WTC11 (cell line): Measurements from ENCODE around the gene NAA16.

Experiments used
- ATF3 ChIP-seq: sonication (generic); formaldehyde crosslinking; conservative IDR thresholded peaks from 2 replicates; pipeline ENCODE4 v1.8.1; 2022; ENCODE audit warnings: mild to moderate bottlenecking, missing genetic modification reagents
- TF ChIP-seq, protein P1 (sequence below): sonication (generic); formaldehyde crosslinking; IDR thresholded peaks from 2 replicates; pipeline ENCODE4 v1.8.0; 2023; ENCODE audit warnings: missing genetic modification reagents, mild to moderate bottlenecking, borderline replicate concordance

DNA sequence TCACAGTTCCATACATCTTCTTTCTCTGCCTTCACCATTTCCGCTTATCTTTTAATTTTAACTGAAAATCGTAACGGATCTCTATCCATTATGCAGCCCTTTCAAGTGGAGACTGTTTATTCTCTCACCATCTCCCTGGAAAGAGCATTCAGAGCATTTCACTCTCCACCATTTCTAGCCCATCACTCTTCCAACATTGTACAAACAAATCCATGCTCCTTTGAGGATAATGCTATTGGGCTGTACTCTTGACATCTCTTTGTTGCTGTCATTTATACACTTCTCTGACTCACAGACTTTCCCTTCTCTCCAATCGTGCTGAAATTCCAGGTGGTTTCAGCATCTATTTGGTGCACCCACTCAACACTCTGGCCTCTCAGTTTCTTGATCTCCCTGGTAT lies 71.4 kb downstream of the NAA16 start:
- TF ChIP-seq ATF3 (CRISPR knock-in tag): no peak
- TF ChIP-seq, protein P1, sequence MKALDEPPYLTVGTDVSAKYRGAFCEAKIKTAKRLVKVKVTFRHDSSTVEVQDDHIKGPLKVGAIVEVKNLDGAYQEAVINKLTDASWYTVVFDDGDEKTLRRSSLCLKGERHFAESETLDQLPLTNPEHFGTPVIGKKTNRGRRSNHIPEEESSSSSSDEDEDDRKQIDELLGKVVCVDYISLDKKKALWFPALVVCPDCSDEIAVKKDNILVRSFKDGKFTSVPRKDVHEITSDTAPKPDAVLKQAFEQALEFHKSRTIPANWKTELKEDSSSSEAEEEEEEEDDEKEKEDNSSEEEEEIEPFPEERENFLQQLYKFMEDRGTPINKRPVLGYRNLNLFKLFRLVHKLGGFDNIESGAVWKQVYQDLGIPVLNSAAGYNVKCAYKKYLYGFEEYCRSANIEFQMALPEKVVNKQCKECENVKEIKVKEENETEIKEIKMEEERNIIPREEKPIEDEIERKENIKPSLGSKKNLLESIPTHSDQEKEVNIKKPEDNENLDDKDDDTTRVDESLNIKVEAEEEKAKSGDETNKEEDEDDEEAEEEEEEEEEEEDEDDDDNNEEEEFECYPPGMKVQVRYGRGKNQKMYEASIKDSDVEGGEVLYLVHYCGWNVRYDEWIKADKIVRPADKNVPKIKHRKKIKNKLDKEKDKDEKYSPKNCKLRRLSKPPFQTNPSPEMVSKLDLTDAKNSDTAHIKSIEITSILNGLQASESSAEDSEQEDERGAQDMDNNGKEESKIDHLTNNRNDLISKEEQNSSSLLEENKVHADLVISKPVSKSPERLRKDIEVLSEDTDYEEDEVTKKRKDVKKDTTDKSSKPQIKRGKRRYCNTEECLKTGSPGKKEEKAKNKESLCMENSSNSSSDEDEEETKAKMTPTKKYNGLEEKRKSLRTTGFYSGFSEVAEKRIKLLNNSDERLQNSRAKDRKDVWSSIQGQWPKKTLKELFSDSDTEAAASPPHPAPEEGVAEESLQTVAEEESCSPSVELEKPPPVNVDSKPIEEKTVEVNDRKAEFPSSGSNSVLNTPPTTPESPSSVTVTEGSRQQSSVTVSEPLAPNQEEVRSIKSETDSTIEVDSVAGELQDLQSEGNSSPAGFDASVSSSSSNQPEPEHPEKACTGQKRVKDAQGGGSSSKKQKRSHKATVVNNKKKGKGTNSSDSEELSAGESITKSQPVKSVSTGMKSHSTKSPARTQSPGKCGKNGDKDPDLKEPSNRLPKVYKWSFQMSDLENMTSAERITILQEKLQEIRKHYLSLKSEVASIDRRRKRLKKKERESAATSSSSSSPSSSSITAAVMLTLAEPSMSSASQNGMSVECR (CRISPR knock-in tag): no peak
